DND-41 (cell line): ENCODE data around the gene GRIK4.

ENCODE experiments used
- ATAC-seq: fragments of 200-7000 bp; cut with Tn5 transposase; 3 replicates; pipeline ENCODE4 v1.9.1; 2021; ENCODE audit warnings: low read depth; ENCODE audit not compliant: insufficient read depth
- DNase-seq: peaks from one replicate; pipeline ENCODE4 v3.0.0-alpha.2; 2020
- H2AFZ ChIP-seq: 2 replicates; pipeline ENCODE4 v1.6.0; 2012; ENCODE audit warnings: low read depth, low read length
- H3K27ac ChIP-seq: 2 replicates; pipeline ENCODE4 v1.5.1; 2012; ENCODE audit warnings: low read length, inconsistent platforms
- H3K27me3 ChIP-seq: fragments of 200-600 bp; sonication (generic); 2 replicates; pipeline ENCODE4 v1.6.0; 2012; ENCODE audit warnings: low read length, mild to moderate bottlenecking, inconsistent platforms; ENCODE audit not compliant: insufficient read depth, poor library complexity
- H3K36me3 ChIP-seq: 2 replicates; pipeline ENCODE4 v1.5.1; 2012; ENCODE audit warnings: low read length, inconsistent platforms; ENCODE audit not compliant: insufficient read depth
- H3K4me1 ChIP-seq: 2 replicates; pipeline ENCODE4 v1.5.1; 2012; ENCODE audit warnings: mild to moderate bottlenecking, low read length; ENCODE audit not compliant: insufficient read depth
- H3K4me2 ChIP-seq: 2 replicates; pipeline ENCODE4 v1.6.0; 2012; ENCODE audit warnings: mild to moderate bottlenecking, moderate library complexity, low read length, inconsistent platforms; ENCODE audit not compliant: insufficient read depth
- H3K4me3 ChIP-seq, 2 experiments: fragments of 200-600 bp in 1 of 2; shearing (Covaris generic) in 1 of 2; 2 replicates each; pipeline ENCODE4 v1.5.1; 2012 to 2016; ENCODE audit warnings: inconsistent platforms in 2 of 2, low read length in 2 of 2, mild to moderate bottlenecking in 2 of 2, low read depth in 1 of 2, moderate library complexity in 1 of 2
- H3K79me2 ChIP-seq: 2 replicates; pipeline ENCODE4 v1.6.0; 2012; ENCODE audit warnings: low read length, inconsistent platforms; ENCODE audit not compliant: insufficient read depth
- H3K9ac ChIP-seq: 2 replicates; pipeline ENCODE4 v1.6.0; 2012; ENCODE audit warnings: low read depth, mild to moderate bottlenecking, inconsistent platforms, low read length, moderate library complexity
- H3K9me3 ChIP-seq: 2 replicates; pipeline ENCODE4 v1.5.1; 2012; ENCODE audit warnings: low read length, moderate library complexity, mild to moderate bottlenecking, inconsistent platforms; ENCODE audit not compliant: insufficient read depth, severe bottlenecking
- H4K20me1 ChIP-seq: 2 replicates; pipeline ENCODE4 v1.6.0; 2012; ENCODE audit warnings: low read length; ENCODE audit not compliant: insufficient read depth
- CTCF ChIP-seq: IDR thresholded peaks from 2 replicates; pipeline ENCODE4 v1.5.1; 2012; ENCODE audit warnings: borderline replicate concordance, low read length, moderate library complexity, mild to moderate bottlenecking; ENCODE audit not compliant: poor library complexity, severe bottlenecking; ENCODE audit errors: extremely low read depth
- EZH2 ChIP-seq: IDR thresholded peaks from 3 replicates; pipeline ENCODE4 v1.6.1; 2012; ENCODE audit warnings: borderline replicate concordance, low read depth, mild to moderate bottlenecking, moderate library complexity, low read length, inconsistent platforms; ENCODE audit not compliant: severe bottlenecking

GRIK4 gene

GRCh38 chr11:120827198-120827597, 315.6 kb downstream of the GRIK4 start:
- no peaks in the 10 kb centered on the region for H4K20me1 ChIP-seq
- no peak overlapping the region for H2AFZ ChIP-seq
- DNase-seq, result no peak
- no peak overlapping the region for H3K4me2 ChIP-seq
- no peak overlapping the region for H3K9ac ChIP-seq
- H3K27me3 ChIP-seq, result peaks cover 19% of the 10 kb centered on the region
- H3K36me3 ChIP-seq, result no peaks in the 10 kb centered on the region
- H3K79me2 ChIP-seq, result no peaks in the 10 kb centered on the region
- H3K4me3 ChIP-seq, result no peak overlapping the region
- H3K4me1 ChIP-seq, result no peaks in the 10 kb centered on the region
- no peak for ATAC-seq
- no peak overlapping the region for H3K27ac ChIP-seq
- TF ChIP-seq CTCF, result no peak
- no peak for TF ChIP-seq EZH2
- H3K9me3 ChIP-seq, result no peaks in the 10 kb centered on the region

- Histone ChIP-seq H2AFZ (no peak overlapping the region), H3K4me3 (no peak overlapping the region), H3K79me2 (no peaks in the 10 kb centered on the region), H3K27ac (no peak overlapping the region), H3K9me3 (no peaks in the 10 kb centered on the region), H3K4me2 (no peak overlapping the region), H3K9ac (no peak overlapping the region), H3K4me1 (no peaks in the 10 kb centered on the region), H3K36me3 (no peaks in the 10 kb centered on the region), H4K20me1 (no peaks in the 10 kb centered on the region), H3K27me3 (peaks cover 19% of the 10 kb centered on the region)
- no peak for DNase-seq
- ATAC-seq, result no peak
- TF ChIP-seq EZH2 (no peak), CTCF (no peak)
These were observed 316.3 kb downstream of the GRIK4 start for GRCh38 chr11:120827820-120828219.

- Histone ChIP-seq H3K4me3 (no peak overlapping the region), H3K9ac (no peak overlapping the region), H3K4me2 (no peak overlapping the region), H3K79me2 (no peaks in the 10 kb centered on the region), H4K20me1 (no peaks in the 10 kb centered on the region), H3K4me1 (no peaks in the 10 kb centered on the region), H3K9me3 (no peaks in the 10 kb centered on the region), H3K27ac (no peak overlapping the region), H3K27me3 (peaks cover 16% of the 10 kb centered on the region), H2AFZ (no peak overlapping the region), H3K36me3 (no peaks in the 10 kb centered on the region)
- TF ChIP-seq CTCF, result no peak
- TF ChIP-seq EZH2, result no peak
- DNase-seq (no peak), ATAC-seq (no peak)
These were observed 317.3 kb downstream of the GRIK4 start for GRCh38 chr11:120828847-120829246.

- no peaks in the 10 kb centered on the region for H4K20me1 ChIP-seq
- no peak overlapping the region for H2AFZ ChIP-seq
- H3K36me3 ChIP-seq, result no peaks in the 10 kb centered on the region
- H3K4me3 ChIP-seq, result no peak overlapping the region
- H3K4me1 ChIP-seq, result no peaks in the 10 kb centered on the region
- H3K27ac ChIP-seq, result no peak overlapping the region
- TF ChIP-seq EZH2 (no peak), CTCF (no peak)
- no peaks in the 10 kb centered on the region for H3K79me2 ChIP-seq
- no peak overlapping the region for H3K4me2 ChIP-seq
- H3K9me3 ChIP-seq, result no peaks in the 10 kb centered on the region
- H3K27me3 ChIP-seq, result peaks cover 16% of the 10 kb centered on the region
- no peak overlapping the region for H3K9ac ChIP-seq
- ATAC-seq (no peak), DNase-seq (no peak)
These were observed 318.6 kb downstream of the GRIK4 start for GRCh38 chr11:120830085-120830620.
